ENCODE measurements around the gene TXNDC5. TPM values are rescaled to one million over a fixed set of nuclear protein-coding genes. Genes with fewer than 3 reads are reported as not detected.

The TXNDC5 gene
- polyA plus RNA-seq, 1 donor = 96.3 TPM

- Histone ChIP-seq H3K4me1 (ENCODE audit: control insufficient read depth, insufficient read depth, low read length) (no peaks in the 10 kb centered on the region), H3K27me3 (ENCODE audit: control insufficient read depth, insufficient read depth, low read length) (no peaks in the 10 kb centered on the region), H3K9me3 (ENCODE audit: control insufficient read depth, low read depth, low read length) (no peaks in the 10 kb centered on the region), H3K4me3 (ENCODE audit: low read length) (no peak overlapping the region), H3K36me3 (ENCODE audit: control insufficient read depth, insufficient read depth, low read length) (peaks cover 97% of the 10 kb centered on the region), H3K27ac (ENCODE audit: low read length) (no peak overlapping the region)
- DNase-seq = no peak
- WGBS (ENCODE audit: insufficient coverage, low lambda C conversion rate) = no CpG with 5 or more reads among the region's 21 CpGs
These were observed 23.2 kb downstream of the TXNDC5 start for GRCh38 chr6:7887278-7887991.

GRCh38 chr6:7886132-7886531 is 24.5 kb downstream of the TXNDC5 start:
- H3K4me3 ChIP-seq (ENCODE audit: low read length) = no peak overlapping the region
- DNase-seq = no peak
- no peaks in the 10 kb centered on the region for H3K4me1 ChIP-seq (ENCODE audit: control insufficient read depth, insufficient read depth, low read length)
- WGBS (ENCODE audit: insufficient coverage, low lambda C conversion rate) = no CpG with 5 or more reads among the region's 3 CpGs
- H3K36me3 ChIP-seq (ENCODE audit: control insufficient read depth, insufficient read depth, low read length) = peaks cover 95% of the 10 kb centered on the region
- no peaks in the 10 kb centered on the region for H3K27me3 ChIP-seq (ENCODE audit: control insufficient read depth, insufficient read depth, low read length)
- H3K9me3 ChIP-seq (ENCODE audit: control insufficient read depth, low read depth, low read length) = no peaks in the 10 kb centered on the region
- H3K27ac ChIP-seq (ENCODE audit: low read length) = no peak overlapping the region

GRCh38 chr6:7883381-7883780 is 27.2 kb downstream of the TXNDC5 start:
- H3K36me3 ChIP-seq (ENCODE audit: control insufficient read depth, insufficient read depth, low read length) = peaks cover 78% of the 10 kb centered on the region
- WGBS (ENCODE audit: insufficient coverage, low lambda C conversion rate) = 80% methylated on average over 1 of the region's 8 CpGs
- no peak overlapping the region for H3K27ac ChIP-seq (ENCODE audit: low read length)
- DNase-seq = no peak
- no peaks in the 10 kb centered on the region for H3K4me1 ChIP-seq (ENCODE audit: control insufficient read depth, insufficient read depth, low read length)
- H3K27me3 ChIP-seq (ENCODE audit: control insufficient read depth, insufficient read depth, low read length) = no peaks in the 10 kb centered on the region
- H3K9me3 ChIP-seq (ENCODE audit: control insufficient read depth, low read depth, low read length) = no peaks in the 10 kb centered on the region
- H3K4me3 ChIP-seq (ENCODE audit: low read length) = no peak overlapping the region

GRCh38 chr6:7882505-7883257 is 27.9 kb downstream of the TXNDC5 start:
- 100% methylated on average over 4 of the region's 19 CpGs for WGBS (ENCODE audit: insufficient coverage, low lambda C conversion rate)
- Histone ChIP-seq H3K9me3 (ENCODE audit: control insufficient read depth, low read depth, low read length) (no peaks in the 10 kb centered on the region), H3K27ac (ENCODE audit: low read length) (no peak overlapping the region), H3K27me3 (ENCODE audit: control insufficient read depth, insufficient read depth, low read length) (no peaks in the 10 kb centered on the region), H3K4me3 (ENCODE audit: low read length) (no peak overlapping the region), H3K4me1 (ENCODE audit: control insufficient read depth, insufficient read depth, low read length) (no peaks in the 10 kb centered on the region), H3K36me3 (ENCODE audit: control insufficient read depth, insufficient read depth, low read length) (peaks cover 71% of the 10 kb centered on the region)
- DNase-seq = no peak

- no peaks in the 10 kb centered on the region for H3K4me1 ChIP-seq (ENCODE audit: control insufficient read depth, insufficient read depth, low read length)
- no CpG with 5 or more reads among the region's 8 CpGs for WGBS (ENCODE audit: insufficient coverage, low lambda C conversion rate)
- no peaks in the 10 kb centered on the region for H3K27me3 ChIP-seq (ENCODE audit: control insufficient read depth, insufficient read depth, low read length)
- H3K36me3 ChIP-seq (ENCODE audit: control insufficient read depth, insufficient read depth, low read length) = peaks cover 64% of the 10 kb centered on the region
- H3K27ac ChIP-seq (ENCODE audit: low read length) = no peak overlapping the region
- DNase-seq = no peak
- H3K9me3 ChIP-seq (ENCODE audit: control insufficient read depth, low read depth, low read length) = no peaks in the 10 kb centered on the region
- no peak overlapping the region for H3K4me3 ChIP-seq (ENCODE audit: low read length)
These were observed 28.7 kb downstream of the TXNDC5 start for GRCh38 chr6:7881765-7882500.

- no peaks in the 10 kb centered on the region for H3K27me3 ChIP-seq (ENCODE audit: control insufficient read depth, insufficient read depth, low read length)
- no peak overlapping the region for H3K27ac ChIP-seq (ENCODE audit: low read length)
- H3K9me3 ChIP-seq (ENCODE audit: control insufficient read depth, low read depth, low read length) = no peaks in the 10 kb centered on the region
- peaks cover 52% of the 10 kb centered on the region for H3K36me3 ChIP-seq (ENCODE audit: control insufficient read depth, insufficient read depth, low read length)
- no peaks in the 10 kb centered on the region for H3K4me1 ChIP-seq (ENCODE audit: control insufficient read depth, insufficient read depth, low read length)
- 100% methylated on average over 1 of the region's 9 CpGs for WGBS (ENCODE audit: insufficient coverage, low lambda C conversion rate)
- DNase-seq = no peak
- no peak overlapping the region for H3K4me3 ChIP-seq (ENCODE audit: low read length)
These were observed 29.9 kb downstream of the TXNDC5 start for GRCh38 chr6:7880718-7881107.

- H3K4me1 ChIP-seq (ENCODE audit: control insufficient read depth, insufficient read depth, low read length) = no peaks in the 10 kb centered on the region
These were observed 30.4 kb downstream of the TXNDC5 start for GRCh38 chr6:7879980-7880717.

GRCh38 chr6:7879579-7879978 is 31.0 kb downstream of the TXNDC5 start:
- no peak for DNase-seq
- no peaks in the 10 kb centered on the region for H3K4me1 ChIP-seq (ENCODE audit: control insufficient read depth, insufficient read depth, low read length)
- no peak overlapping the region for H3K27ac ChIP-seq (ENCODE audit: low read length)
- H3K4me3 ChIP-seq (ENCODE audit: low read length) = no peak overlapping the region
- H3K36me3 ChIP-seq (ENCODE audit: control insufficient read depth, insufficient read depth, low read length) = peaks cover 41% of the 10 kb centered on the region
- no peaks in the 10 kb centered on the region for H3K27me3 ChIP-seq (ENCODE audit: control insufficient read depth, insufficient read depth, low read length)
- WGBS (ENCODE audit: insufficient coverage, low lambda C conversion rate) = no CpG with 5 or more reads among the region's 6 CpGs
- H3K9me3 ChIP-seq (ENCODE audit: control insufficient read depth, low read depth, low read length) = no peaks in the 10 kb centered on the region

More at GRCh38 chr6:7879980-7880717, 30.4 kb downstream of the TXNDC5 start:
- WGBS (ENCODE audit: insufficient coverage, low lambda C conversion rate) = no CpG with 5 or more reads among the region's 13 CpGs
- H3K36me3 ChIP-seq (ENCODE audit: control insufficient read depth, insufficient read depth, low read length) = peaks cover 46% of the 10 kb centered on the region
- no peaks in the 10 kb centered on the region for H3K9me3 ChIP-seq (ENCODE audit: control insufficient read depth, low read depth, low read length)
- no peak overlapping the region for H3K27ac ChIP-seq (ENCODE audit: low read length)
- no peak for DNase-seq
- H3K27me3 ChIP-seq (ENCODE audit: control insufficient read depth, insufficient read depth, low read length) = no peaks in the 10 kb centered on the region
- no peak overlapping the region for H3K4me3 ChIP-seq (ENCODE audit: low read length)

GRCh38 chr6:7879043-7879442 is 31.5 kb downstream of the TXNDC5 start:
- no peak for DNase-seq
- Histone ChIP-seq H3K36me3 (ENCODE audit: control insufficient read depth, insufficient read depth, low read length) (peaks cover 36% of the 10 kb centered on the region), H3K27me3 (ENCODE audit: control insufficient read depth, insufficient read depth, low read length) (no peaks in the 10 kb centered on the region), H3K27ac (ENCODE audit: low read length) (no peak overlapping the region), H3K4me1 (ENCODE audit: control insufficient read depth, insufficient read depth, low read length) (no peaks in the 10 kb centered on the region), H3K4me3 (ENCODE audit: low read length) (no peak overlapping the region), H3K9me3 (ENCODE audit: control insufficient read depth, low read depth, low read length) (no peaks in the 10 kb centered on the region)
- WGBS (ENCODE audit: insufficient coverage, low lambda C conversion rate) = no CpG with 5 or more reads among the region's 2 CpGs

- Histone ChIP-seq H3K36me3 (ENCODE audit: control insufficient read depth, insufficient read depth, low read length) (peaks cover 30% of the 10 kb centered on the region), H3K27ac (ENCODE audit: low read length) (no peak overlapping the region), H3K4me3 (ENCODE audit: low read length) (no peak overlapping the region), H3K27me3 (ENCODE audit: control insufficient read depth, insufficient read depth, low read length) (no peaks in the 10 kb centered on the region), H3K4me1 (ENCODE audit: control insufficient read depth, insufficient read depth, low read length) (no peaks in the 10 kb centered on the region), H3K9me3 (ENCODE audit: control insufficient read depth, low read depth, low read length) (no peaks in the 10 kb centered on the region)
- WGBS (ENCODE audit: insufficient coverage, low lambda C conversion rate) = 100% methylated on average over 1 of the region's 10 CpGs
- no peak for DNase-seq
These were observed 32.1 kb downstream of the TXNDC5 start for GRCh38 chr6:7878401-7878964.
